SK-N-SH (cell line): ENCODE results near the gene HIPK2.

Experiments
- CTCF ChIP-seq: fragments of 200-600 bp; sonication (generic); IDR thresholded peaks from 2 replicates; pipeline ENCODE4 v1.6.1; 2017; ENCODE audit warnings: antibody characterized with exemption, mild to moderate bottlenecking, moderate library complexity
- EP300 ChIP-seq, 2 experiments: IDR thresholded peaks; 2 replicates each; pipeline versions ENCODE4 v1.4.0 to v1.6.1; 2012; ENCODE audit warnings: borderline replicate concordance in 1 of 2, low read depth in 1 of 2, low read length in 1 of 2
- EZH2phosphoT487 ChIP-seq: fragments of 200-600 bp; sonication (generic); IDR thresholded peaks from 2 replicates; pipeline ENCODE4 v1.6.1; 2017; ENCODE audit warnings: low read depth, mixed run types, mild to moderate bottlenecking, antibody characterized with exemption, moderate library complexity, borderline replicate concordance
- POLR2AphosphoS5 ChIP-seq: IDR thresholded peaks from 2 replicates; pipeline ENCODE4 v1.6.1; 2012; ENCODE audit warnings: low read depth, low read length
- TF ChIP-seq, protein P1 (sequence below): IDR thresholded peaks from 2 replicates; pipeline ENCODE4 v1.4.0; 2012; ENCODE audit warnings: low read depth, borderline replicate concordance

- TF ChIP-seq CTCF (no peak), EZH2phosphoT487 (no peak), POLR2AphosphoS5 (no peak), EP300 (IDR thresholded peaks at IDR 0.05; ENCODE audit: borderline replicate concordance in 1 of 2, low read depth in 1 of 2, low read length in 1 of 2) (no peak)
- TF ChIP-seq, protein P1, sequence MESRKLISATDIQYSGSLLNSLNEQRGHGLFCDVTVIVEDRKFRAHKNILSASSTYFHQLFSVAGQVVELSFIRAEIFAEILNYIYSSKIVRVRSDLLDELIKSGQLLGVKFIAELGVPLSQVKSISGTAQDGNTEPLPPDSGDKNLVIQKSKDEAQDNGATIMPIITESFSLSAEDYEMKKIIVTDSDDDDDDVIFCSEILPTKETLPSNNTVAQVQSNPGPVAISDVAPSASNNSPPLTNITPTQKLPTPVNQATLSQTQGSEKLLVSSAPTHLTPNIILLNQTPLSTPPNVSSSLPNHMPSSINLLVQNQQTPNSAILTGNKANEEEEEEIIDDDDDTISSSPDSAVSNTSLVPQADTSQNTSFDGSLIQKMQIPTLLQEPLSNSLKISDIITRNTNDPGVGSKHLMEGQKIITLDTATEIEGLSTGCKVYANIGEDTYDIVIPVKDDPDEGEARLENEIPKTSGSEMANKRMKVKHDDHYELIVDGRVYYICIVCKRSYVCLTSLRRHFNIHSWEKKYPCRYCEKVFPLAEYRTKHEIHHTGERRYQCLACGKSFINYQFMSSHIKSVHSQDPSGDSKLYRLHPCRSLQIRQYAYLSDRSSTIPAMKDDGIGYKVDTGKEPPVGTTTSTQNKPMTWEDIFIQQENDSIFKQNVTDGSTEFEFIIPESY = no peak
These were observed 191.5 kb downstream of the HIPK2 start for GRCh38 chr7:139586286-139586685.
